Fibroblast of the aortic adventitia (primary cell): ENCODE results near the gene DHX16. TPM values are rescaled to one million over a fixed set of nuclear protein-coding genes. Genes with fewer than 3 reads are reported as not detected.
"Not testable (repeated sequence)": the region's sequence is repeated elsewhere in the genome, so short reads cannot be mapped to it uniquely, and the experiment has no call there.

Experiments
- DNase-seq: peaks from one replicate; pipeline ENCODE4 v3.0.0-alpha.2; 2010; ENCODE audit warnings: low read depth
- H3K4me3 ChIP-seq: 2 replicates; pipeline ENCODE4 v1.5.1; 2011; ENCODE audit warnings: low read depth, mild to moderate bottlenecking, control low read depth, low read length, moderate library complexity
- total RNA-seq: library from RNA; depleted of rRNA; stranded (reverse); fragments of >200 nt; gene quantifications from 2 replicates; pipeline ENCODE4 v1.2.3, GENCODE V29; 2012; ENCODE audit warnings: low replicate concordance
- TF ChIP-seq, protein P1 (sequence below): IDR thresholded peaks from 2 replicates; pipeline ENCODE4 v1.5.1; 2011; ENCODE audit warnings: mild to moderate bottlenecking, low read length, control low read depth, inconsistent platforms; ENCODE audit not compliant: insufficient read depth

The DHX16 gene
- total RNA-seq, result 20.9 and 64.8 TPM in 2 replicates

DNA sequence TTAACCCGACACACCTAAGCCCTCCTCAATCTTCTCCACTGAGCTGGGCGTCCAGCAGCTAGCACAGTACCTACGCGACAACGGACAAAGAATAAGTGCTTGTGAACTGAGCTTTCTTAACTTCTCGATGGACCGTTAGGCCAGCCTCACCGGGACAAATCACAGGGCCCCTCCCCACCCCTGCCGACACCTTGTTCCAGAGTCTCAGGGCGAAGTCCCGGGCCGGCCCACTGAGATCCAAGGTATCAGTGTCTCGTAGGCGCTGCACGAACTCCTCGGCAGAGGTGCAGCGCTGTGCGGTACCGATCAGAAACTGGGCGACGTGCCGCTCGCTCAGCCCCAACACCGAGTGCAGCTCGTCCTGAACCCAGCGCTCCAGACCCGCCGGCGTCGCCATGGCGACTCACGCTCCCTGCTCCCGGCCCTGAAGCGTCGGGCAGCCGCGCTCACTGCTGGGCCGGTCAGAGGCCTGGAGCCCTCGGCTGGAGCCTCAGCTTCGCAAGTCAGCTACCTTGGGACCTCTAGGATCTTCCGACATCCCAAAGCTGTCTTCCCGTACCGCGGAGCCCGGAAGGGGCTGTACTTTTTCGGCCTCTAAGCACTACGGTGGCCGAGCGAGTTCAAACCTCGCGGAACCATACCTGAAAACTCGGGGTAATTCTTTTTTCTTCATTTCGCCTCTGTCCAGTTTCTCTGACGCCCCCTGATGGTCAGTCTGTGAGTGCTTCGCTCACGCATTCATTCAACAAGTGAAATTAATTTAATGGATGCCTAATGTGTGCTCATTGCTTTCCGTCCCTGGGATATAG is at the start of gene DHX16:
TSS of gene DHX16 (minus strand) at position 562 of the 809 bp plus-strand sequence. CDS start at position 397, 165 bp downstream.
- TF ChIP-seq, protein P1, sequence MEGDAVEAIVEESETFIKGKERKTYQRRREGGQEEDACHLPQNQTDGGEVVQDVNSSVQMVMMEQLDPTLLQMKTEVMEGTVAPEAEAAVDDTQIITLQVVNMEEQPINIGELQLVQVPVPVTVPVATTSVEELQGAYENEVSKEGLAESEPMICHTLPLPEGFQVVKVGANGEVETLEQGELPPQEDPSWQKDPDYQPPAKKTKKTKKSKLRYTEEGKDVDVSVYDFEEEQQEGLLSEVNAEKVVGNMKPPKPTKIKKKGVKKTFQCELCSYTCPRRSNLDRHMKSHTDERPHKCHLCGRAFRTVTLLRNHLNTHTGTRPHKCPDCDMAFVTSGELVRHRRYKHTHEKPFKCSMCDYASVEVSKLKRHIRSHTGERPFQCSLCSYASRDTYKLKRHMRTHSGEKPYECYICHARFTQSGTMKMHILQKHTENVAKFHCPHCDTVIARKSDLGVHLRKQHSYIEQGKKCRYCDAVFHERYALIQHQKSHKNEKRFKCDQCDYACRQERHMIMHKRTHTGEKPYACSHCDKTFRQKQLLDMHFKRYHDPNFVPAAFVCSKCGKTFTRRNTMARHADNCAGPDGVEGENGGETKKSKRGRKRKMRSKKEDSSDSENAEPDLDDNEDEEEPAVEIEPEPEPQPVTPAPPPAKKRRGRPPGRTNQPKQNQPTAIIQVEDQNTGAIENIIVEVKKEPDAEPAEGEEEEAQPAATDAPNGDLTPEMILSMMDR, result peak; percentile 88
- H3K4me3 ChIP-seq, result peak within 1 kb of the TSS; percentile 81
- DNase-seq, result peak; percentile 99

DNA sequence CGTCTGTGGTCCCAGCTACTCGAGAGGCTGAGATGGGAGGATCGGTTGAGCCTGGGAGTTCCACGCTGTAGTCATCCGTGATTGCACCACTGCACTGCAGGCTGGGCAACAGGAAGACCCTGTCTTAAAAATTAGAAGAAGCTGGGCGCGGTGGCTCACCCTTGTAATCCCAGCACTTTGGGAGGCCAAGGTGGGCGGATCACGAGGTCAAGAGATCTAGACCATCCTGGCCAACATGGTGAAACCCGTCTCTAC is 49.1 kb upstream of the DHX16 start:
- DNase-seq, result peak; percentile 61
- peak overlapping the region; percentile 87 for H3K4me3 ChIP-seq

DNA sequence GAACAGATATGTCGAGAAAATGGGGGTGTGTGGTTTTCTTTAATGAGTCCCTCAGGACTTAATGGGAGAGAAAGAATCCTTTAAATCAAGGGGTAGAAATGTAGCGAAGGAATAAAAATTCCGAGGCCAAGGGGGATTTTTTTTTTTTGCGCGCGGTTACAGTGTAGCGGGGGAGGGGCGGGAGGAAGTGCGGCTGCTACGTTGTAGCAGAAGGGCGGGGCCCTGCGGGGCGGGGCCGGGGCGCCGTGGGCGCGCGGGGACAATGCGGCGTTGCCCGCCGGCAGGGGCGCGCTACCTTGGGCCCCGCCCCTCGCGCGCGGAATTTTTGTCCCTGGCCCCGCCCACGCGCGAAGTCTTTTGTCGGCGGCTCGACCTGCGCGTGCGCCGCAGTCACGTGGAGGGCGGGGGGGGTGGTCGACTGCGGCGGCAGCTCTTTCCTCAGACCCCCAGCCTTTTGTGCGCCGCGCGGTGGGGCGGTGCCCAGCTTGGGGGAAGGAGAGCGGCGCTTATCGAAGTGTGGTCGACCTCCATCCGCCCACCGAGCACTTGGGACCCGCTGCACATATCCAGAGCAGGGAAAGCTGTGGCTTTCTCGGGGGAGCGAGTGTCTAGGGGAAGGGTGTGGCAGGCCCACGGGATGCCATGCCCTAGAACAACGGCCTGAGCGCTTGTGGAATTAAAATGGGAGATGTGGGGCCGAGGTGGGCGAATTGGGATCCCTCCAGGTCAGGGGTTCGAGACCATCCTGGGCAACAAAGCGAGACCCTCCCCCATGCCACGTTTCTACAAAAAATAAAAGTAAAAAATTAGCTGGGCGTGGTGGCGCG is 48.6 kb upstream of the DHX16 start:
- TF ChIP-seq, protein P1, result peak; percentile 40
- peak; percentile 89 for DNase-seq

DNA sequence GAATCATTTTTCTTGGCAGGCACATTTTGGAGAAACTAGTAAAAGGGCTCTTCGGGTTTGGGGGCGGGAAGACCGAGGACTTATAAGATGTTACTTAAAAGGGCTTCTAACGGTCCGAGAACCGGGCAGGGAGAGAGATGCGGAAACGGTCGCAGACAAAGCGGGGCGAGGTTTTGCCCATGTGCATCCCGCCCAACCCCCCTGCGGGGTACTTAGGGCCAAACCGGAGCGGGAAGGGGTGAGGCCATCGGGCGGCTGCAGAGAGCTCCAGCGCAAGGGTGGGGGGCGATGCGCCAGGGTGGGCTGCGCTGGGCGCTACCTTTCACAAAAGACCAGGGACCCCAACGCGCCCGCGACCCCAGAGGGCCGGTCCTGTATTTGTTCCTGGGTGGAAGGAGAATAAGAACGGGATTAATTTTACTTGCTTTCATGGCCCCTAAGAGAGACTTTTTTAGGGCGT is 48.0 kb upstream of the DHX16 start:
- H3K4me3 ChIP-seq, result peak overlapping the region; percentile 87
- TF ChIP-seq, protein P1, result no peak
- DNase-seq, result peak; percentile 43

More for the DNA sequence above, 48.6 kb upstream of the DHX16 start:
- H3K4me3 ChIP-seq, result peak overlapping the region; percentile 87

DNA sequence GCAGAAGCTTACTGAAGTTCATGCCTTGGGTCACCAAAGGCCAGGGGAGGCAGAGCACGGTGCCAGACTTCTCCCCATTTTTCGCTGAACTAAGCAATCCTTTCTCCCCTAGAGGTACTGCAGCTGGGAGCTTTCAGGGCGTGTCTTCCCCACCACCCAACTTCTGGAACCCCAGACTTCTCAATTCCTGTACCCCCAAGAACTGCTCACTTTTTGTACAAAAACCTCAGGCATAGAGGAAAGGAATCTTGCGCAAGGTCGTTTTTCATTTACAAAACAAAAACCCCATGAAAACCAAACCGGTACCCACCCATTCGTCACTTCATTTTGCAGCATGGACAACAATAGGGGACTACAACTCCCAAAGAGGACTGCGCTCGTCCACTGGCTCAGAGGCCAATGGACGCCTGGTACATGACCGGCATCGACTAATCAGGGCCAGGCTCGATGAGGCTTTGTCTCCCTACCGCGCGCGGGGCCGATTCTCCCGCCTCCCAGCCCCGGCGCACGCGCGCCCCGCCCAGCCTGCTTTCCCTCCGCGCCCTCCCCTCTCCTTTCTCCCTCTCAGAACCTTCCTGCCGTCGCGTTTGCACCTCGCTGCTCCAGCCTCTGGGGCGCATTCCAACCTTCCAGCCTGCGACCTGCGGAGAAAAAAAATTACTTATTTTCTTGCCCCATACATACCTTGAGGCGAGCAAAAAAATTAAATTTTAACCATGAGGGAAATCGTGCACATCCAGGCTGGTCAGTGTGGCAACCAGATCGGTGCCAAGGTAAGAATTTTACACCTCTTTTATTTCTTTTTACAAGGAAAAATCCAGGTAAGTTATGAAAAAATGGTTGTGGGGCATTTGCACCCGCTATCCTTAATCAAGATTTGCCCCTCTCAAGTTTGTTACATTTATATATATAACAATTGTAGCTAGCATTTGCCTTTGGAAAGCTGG is 47.3 kb upstream of the DHX16 start, which contains the start of gene TUBB:
TSS of gene TUBB (plus strand) at position 562 of the 947 bp plus-strand sequence. CDS start at position 717, 155 bp downstream.
- TF ChIP-seq, protein P1, result peak; percentile 21
- DNase-seq, result peak; percentile 97
- peak within 1 kb of the TSS; percentile 87 for H3K4me3 ChIP-seq

DNA sequence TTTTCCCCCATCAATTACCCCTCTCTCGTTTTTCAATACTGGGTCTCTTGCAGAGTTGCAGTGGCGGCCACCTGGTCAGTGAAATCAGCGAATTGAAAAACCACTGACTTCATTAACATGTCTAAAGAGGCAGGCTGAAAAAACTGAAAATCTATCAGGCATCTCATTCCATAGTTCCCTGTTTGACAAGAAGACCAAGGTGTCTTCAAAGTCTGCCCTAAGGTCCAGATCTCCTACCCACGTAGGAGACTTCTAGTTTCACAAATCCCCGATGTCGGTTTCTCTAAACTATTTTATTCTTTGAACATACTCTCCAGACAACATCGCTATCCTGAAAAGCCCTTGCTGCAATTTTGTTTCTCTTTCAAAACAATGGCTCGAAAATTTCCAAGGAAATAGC is 46.5 kb upstream of the DHX16 start:
- TF ChIP-seq, protein P1, result no peak
- peak overlapping the region; percentile 75 for H3K4me3 ChIP-seq
- no peak for DNase-seq

DNA sequence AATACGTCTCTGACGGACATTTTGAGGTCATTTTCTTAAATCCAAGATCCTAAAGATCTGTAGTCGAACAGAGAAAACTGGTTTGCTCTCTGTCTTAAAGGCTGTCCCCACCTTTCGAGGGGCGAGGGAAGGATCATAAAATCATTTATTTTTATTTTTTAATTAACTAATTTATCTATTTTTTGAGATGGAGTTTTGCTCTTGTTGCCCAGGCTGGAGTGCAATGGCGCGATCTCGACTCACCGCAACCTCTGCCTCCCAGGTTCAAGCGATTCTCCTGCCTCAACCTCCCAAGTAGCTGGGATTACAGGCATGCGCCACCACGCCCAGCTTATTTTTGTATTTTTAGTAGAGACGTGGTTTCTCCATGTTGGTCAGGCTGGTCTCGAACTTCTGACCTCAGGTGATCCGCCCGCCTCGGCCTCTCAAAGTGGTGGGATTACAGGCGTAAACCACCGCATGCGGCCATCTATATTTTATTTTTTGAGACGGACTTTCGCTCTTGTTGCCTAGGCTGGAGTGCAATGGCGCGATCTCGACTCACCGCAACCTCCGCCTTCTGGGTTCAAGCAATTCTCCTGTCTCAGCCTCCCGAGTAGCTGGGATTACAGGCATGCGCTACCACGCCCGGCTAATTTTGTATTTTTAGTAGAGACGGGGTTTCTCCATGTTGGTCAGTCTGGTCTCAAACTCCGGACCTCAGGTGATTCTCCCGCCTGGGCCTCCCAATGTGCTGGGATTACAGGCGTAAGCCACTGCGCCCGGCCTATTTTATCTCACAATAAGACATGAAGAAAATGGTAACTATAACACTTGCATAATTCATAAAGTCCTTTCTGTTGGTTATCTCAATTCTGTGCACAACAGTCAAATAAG is 45.3 kb upstream of the DHX16 start:
- H3K4me3 ChIP-seq, result peak overlapping the region; percentile 45
- not testable (repeated sequence) for DNase-seq
